Measurements from ENCODE around the gene INTS1. TPM values are rescaled to one million over a fixed set of nuclear protein-coding genes. Genes with fewer than 3 reads are reported as not detected.

Gene INTS1
- total and polyA plus RNA-seq, 2 donors (not counting 1 experiment from before 2014, with no cell fraction given) = 128 to 160 TPM

GRCh38 chr7:1445341-1445740 is 58.8 kb downstream of the INTS1 start:
- H3K4me2 ChIP-seq (replicated peaks; ENCODE audit: low read depth, low read length, poor library complexity, severe bottlenecking) = no peak overlapping the region
- H3K36me3 ChIP-seq (replicated peaks in 1 of 2; ENCODE audit: control extremely low read depth in 1 of 2, control insufficient read depth in 1 of 2, extremely low read depth in 1 of 2, insufficient read depth in 2 of 2, low read length in 1 of 2) = no peaks in the 10 kb centered on the region
- ATAC-seq (ENCODE audit: low read depth) (no peak), DNase-seq (no peak)
- Mint-ChIP-seq H3K9me3 (ENCODE audit: insufficient read depth) (no peaks in the 10 kb centered on the region), H3K4me1 (no peaks in the 10 kb centered on the region), H3K4me3 (no peak overlapping the region), H3K27me3 (no peaks in the 10 kb centered on the region), H3K27ac (no peak overlapping the region)
- TF ChIP-seq CTCF (IDR thresholded peaks at IDR 0.05) (no peak), EZH2 (IDR thresholded peaks at IDR 0.05; ENCODE audit: borderline replicate concordance, insufficient read depth, low read depth, low read length, poor library complexity, severe bottlenecking) (no peak)
- ChIA-PET POLR2A (no interaction called here), CTCF (no interaction called here)
- WGBS (ENCODE audit: insufficient coverage) = 93% methylated on average over 17 of the region's 21 CpGs
- no peaks in the 10 kb centered on the region for H3K4me1 ChIP-seq (ENCODE audit: control insufficient read depth in 2 of 2, insufficient read depth in 2 of 2, low read length in 2 of 2)
- no peak overlapping the region for H3K27ac ChIP-seq (ENCODE audit: low read length in 2 of 2)
- peaks cover 0 to 3% (median 0%) of the 10 kb centered on the region in 3 donors for H3K9me3 ChIP-seq (ENCODE audit: control extremely low read depth in 1 of 3, control insufficient read depth in 2 of 3, insufficient read depth in 1 of 3, low read length in 2 of 3)
- no peak overlapping the region for H3K9ac ChIP-seq (ENCODE audit: low read length)
- H3K79me2 ChIP-seq (ENCODE audit: control insufficient read depth, insufficient read depth, low read length) = no peaks in the 10 kb centered on the region
- peaks cover 0 to 9% (median 0%) of the 10 kb centered on the region in 4 experiments for H3K27me3 ChIP-seq (replicated peaks in 1 of 4; ENCODE audit: control extremely low read depth in 1 of 4, control insufficient read depth in 3 of 4, insufficient read depth in 4 of 4, low read length in 3 of 4)
- intact Hi-C loops (cut with micrococcal nuclease) = no loop called here
- H2AFZ ChIP-seq (ENCODE audit: insufficient read depth, low read depth, low read length, poor library complexity, severe bottlenecking) = no peak overlapping the region
- H4K20me1 ChIP-seq (ENCODE audit: control insufficient read depth, insufficient read depth, low read length, poor library complexity, severe bottlenecking) = no peaks in the 10 kb centered on the region
- H3K4me3 ChIP-seq (ENCODE audit: control extremely low read depth in 1 of 5, extremely low read depth in 1 of 5, insufficient read depth in 1 of 5, low read depth in 2 of 5, low read length in 4 of 5) = no peak overlapping the region

GRCh38 chr7:1444925-1445322 is 59.3 kb downstream of the INTS1 start:
- Histone ChIP-seq H3K9me3 (ENCODE audit: control extremely low read depth in 1 of 3, control insufficient read depth in 2 of 3, insufficient read depth in 1 of 3, low read length in 2 of 3) (peaks cover 0 to 3% (median 0%) of the 10 kb centered on the region in 3 donors), H3K79me2 (ENCODE audit: control insufficient read depth, insufficient read depth, low read length) (no peaks in the 10 kb centered on the region), H3K27ac (ENCODE audit: low read length in 2 of 2) (no peak overlapping the region), H3K36me3 (replicated peaks in 1 of 2; ENCODE audit: control extremely low read depth in 1 of 2, control insufficient read depth in 1 of 2, extremely low read depth in 1 of 2, insufficient read depth in 2 of 2, low read length in 1 of 2) (no peaks in the 10 kb centered on the region), H4K20me1 (ENCODE audit: control insufficient read depth, insufficient read depth, low read length, poor library complexity, severe bottlenecking) (no peaks in the 10 kb centered on the region), H3K4me1 (ENCODE audit: control insufficient read depth in 2 of 2, insufficient read depth in 2 of 2, low read length in 2 of 2) (no peaks in the 10 kb centered on the region), H3K4me3 (ENCODE audit: control extremely low read depth in 1 of 5, extremely low read depth in 1 of 5, insufficient read depth in 1 of 5, low read depth in 2 of 5, low read length in 4 of 5) (no peak overlapping the region), H3K9ac (ENCODE audit: low read length) (no peak overlapping the region), H3K4me2 (replicated peaks; ENCODE audit: low read depth, low read length, poor library complexity, severe bottlenecking) (no peak overlapping the region), H3K27me3 (replicated peaks in 1 of 4; ENCODE audit: control extremely low read depth in 1 of 4, control insufficient read depth in 3 of 4, insufficient read depth in 4 of 4, low read length in 3 of 4) (peaks cover 0 to 10% (median 0%) of the 10 kb centered on the region in 4 experiments), H2AFZ (ENCODE audit: insufficient read depth, low read depth, low read length, poor library complexity, severe bottlenecking) (no peak overlapping the region)
- DNase-seq (no peak), ATAC-seq (ENCODE audit: low read depth) (no peak)
- WGBS (ENCODE audit: insufficient coverage) = 89% methylated on average over 24 of the region's 24 CpGs
- Mint-ChIP-seq H3K27me3 (no peaks in the 10 kb centered on the region), H3K4me1 (no peaks in the 10 kb centered on the region), H3K4me3 (no peak overlapping the region), H3K27ac (no peak overlapping the region), H3K9me3 (ENCODE audit: insufficient read depth) (no peaks in the 10 kb centered on the region)
- POLR2A ChIA-PET = no interaction called here
- intact Hi-C loops (cut with micrococcal nuclease) = no loop called here
- CTCF ChIA-PET = no interaction called here
- no peak for TF ChIP-seq EZH2 (IDR thresholded peaks at IDR 0.05; ENCODE audit: borderline replicate concordance, insufficient read depth, low read depth, low read length, poor library complexity, severe bottlenecking)
- TF ChIP-seq CTCF (IDR thresholded peaks at IDR 0.05) = no peak

Measured in B cell (primary cell).